Measurements from ENCODE around the gene TMEM186.
"Not testable (repeated sequence)": the region's sequence is repeated elsewhere in the genome, so short reads cannot be mapped to it uniquely, and the experiment has no call there.

The TMEM186 gene, protein sequence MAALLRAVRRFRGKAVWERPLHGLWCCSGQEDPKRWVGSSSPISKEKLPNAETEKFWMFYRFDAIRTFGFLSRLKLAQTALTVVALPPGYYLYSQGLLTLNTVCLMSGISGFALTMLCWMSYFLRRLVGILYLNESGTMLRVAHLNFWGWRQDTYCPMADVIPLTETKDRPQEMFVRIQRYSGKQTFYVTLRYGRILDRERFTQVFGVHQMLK

DNA sequence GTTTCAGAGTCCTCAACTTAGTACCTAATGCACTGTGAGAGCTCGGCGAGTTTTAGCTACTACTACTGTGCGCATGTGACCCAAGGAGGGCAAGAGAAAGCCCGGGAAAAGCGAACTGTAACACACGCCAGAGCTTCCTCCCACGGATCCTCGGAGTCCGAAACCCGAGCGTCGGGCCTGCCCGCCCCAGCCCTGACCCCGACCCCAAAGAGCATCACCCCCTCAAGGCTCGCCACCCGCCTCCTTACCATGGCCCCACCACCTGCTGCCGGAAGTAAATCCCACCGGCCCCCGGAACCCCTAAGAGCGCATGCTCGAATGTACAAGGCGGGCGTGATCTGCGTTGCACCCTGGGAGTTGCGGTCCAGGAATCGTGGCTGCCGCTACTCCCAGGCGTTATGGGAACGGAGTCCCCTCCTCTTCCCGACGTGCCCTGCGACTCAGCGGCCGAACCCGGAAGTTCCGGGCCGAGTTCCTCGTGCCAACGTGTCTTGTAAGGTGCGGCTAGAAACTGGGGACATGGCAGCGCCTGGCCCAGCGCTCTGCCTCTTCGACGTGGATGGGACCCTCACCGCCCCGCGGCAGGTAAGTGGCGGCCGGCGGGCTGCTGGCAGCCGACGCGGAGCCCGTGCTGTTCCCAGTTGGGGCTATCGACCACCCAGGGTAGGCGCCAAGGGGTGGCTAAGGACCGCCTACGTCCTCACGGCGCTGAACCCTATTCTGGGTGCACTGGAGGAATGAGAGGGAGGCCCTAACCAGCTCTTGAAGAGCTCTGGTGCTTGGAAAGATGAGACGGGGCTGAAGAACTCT, at the start of gene TMEM186, which contains the start of gene PMM2:
TSS of gene TMEM186 (minus strand) at position 276 of the 810 bp plus-strand sequence. CDS start at position 251, 25 bp downstream.
TSS of gene PMM2 (plus strand) at position 476 of the 810 bp plus-strand sequence. CDS start at position 520, 44 bp downstream.
- peak; percentile 92 for DNase-seq (ENCODE audit: low read depth)

DNA sequence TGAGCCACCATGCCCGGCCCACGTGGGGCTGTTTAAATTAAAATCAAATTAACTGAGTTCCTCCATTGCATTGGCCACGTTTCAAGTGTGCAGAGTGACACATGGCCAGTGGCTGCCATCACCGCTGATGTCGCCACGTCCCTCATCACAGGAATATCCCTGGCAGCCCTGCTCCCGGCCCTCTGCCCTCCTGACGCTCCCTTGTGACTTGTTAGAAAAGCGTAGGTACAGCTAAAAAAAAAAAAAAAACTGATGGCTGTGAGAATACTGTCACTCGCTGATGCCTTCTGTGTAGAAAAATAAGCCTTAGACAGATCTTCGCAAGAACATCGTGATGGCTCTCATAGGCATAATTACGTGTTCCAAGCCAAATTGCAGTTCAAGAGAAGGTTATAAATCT, 49.7 kb upstream of the TMEM186 start:
- no peak for DNase-seq (ENCODE audit: low read depth)

DNA sequence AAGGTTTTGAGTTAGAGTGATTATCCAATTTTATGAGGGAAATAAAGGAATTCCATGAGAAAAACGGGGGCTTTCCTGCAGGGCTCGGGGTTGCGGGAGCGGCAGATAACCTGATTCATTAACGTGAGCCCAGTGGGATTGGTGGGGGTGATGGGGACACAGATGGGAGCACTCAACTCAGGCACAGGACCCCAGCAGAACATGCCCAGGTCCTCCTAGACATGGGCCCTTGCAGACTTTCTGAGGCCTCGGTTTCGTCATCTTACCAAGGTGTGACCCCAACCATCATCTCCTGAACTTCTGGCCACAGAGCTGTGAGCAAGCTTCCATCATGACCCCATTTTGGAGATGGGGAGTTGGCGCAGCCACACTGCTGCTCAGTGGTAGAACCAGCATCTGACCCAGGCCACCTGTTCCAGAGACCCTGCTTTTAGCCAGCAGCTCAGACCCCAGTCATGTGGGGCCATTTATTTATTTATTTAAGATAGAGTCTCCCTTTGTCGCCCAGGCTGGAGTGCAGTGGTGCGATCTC, 49.0 kb upstream of the TMEM186 start:
- no peak for DNase-seq (ENCODE audit: low read depth)

DNA sequence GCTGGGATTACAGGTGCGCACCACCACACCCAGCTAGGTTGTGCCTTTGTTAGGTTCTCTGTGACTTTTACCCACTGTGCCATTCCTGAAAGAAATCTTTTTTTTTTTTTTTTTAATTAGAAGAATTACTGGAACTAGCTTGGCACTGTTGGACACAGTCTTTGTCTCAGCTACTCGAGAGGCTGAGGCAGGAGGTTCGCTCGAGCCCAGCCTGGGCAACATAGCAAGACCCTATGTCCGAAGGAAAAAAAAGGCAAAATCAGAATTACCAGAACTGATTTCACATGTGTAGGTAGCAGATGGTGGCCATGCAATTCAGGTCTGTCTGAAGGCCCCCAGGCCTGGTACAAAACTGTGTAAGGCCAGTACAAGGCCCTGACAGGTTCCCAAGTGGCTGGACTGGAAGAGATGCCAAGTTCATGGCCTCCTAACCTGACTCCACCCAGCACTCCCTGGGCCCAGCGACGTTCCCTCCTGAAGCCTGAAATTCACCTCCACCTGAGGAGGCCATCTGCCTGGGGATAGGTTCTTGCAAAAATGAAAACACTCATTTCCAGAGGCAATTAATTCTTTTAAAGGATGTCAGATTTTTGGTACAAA, 48.4 kb upstream of the TMEM186 start:
- no peak for DNase-seq (ENCODE audit: low read depth)

DNA sequence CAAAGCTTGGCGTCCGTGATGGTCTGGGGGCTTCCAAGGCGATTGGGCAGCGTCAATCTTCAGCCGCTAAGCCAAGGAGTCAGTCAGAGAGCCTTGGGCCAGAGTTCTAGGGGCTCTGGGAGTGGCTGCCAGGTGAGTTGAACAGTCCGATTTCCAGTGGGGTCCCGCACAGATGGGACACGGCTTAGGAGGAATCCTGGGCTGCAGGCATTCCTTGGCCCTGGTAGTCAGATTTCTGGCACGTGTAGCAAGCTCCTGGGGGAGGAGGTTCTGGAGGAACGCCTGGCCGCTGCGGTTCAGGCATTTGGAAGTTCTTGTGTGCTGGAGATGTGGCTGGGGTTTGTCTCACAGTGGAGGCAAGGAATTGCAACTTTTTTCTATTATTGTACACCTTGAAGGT, 45.9 kb upstream of the TMEM186 start:
- not testable (repeated sequence) for DNase-seq (ENCODE audit: low read depth)

DNA sequence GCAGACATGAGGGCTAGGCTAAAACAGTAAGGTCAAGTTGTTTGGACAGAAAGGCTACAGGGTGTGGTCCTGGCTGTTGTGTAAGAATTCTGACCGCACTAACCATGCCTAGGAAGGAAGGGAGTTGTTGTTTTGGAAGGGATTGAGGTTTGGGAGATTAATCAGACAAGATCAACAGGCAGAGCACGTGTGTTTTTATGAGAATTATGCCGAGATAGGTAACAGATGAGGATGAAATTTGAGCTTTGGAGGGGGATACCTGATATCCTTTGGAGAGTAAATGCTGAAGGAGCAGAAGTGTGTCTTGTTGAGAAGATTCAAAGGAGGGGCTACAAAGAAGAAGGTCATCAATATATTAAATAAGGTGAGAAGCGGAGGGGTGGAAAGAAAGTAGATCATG, 44.6 kb upstream of the TMEM186 start:
- not testable (repeated sequence) for DNase-seq (ENCODE audit: low read depth)

DNA sequence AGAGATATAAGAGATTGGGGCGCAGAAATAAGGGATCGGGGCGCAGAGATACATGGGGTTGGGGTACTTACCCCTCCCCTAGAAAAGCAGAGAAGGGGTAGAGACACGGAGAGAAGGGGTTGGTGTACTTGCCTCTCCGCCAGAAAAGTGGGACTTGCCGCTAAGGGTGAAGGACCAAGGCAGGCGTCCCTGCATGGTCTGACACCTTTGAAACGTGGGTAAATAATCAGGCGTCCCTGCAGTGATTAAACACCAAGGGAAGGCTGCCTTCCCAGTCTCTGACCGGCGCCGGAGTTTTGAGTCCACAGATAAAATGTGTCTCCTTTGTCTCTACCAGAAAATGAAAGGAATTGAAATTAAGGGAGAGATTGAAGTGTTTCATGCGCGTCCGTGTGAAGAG, 40.2 kb upstream of the TMEM186 start:
- not testable (repeated sequence) for DNase-seq (ENCODE audit: low read depth)

DNA sequence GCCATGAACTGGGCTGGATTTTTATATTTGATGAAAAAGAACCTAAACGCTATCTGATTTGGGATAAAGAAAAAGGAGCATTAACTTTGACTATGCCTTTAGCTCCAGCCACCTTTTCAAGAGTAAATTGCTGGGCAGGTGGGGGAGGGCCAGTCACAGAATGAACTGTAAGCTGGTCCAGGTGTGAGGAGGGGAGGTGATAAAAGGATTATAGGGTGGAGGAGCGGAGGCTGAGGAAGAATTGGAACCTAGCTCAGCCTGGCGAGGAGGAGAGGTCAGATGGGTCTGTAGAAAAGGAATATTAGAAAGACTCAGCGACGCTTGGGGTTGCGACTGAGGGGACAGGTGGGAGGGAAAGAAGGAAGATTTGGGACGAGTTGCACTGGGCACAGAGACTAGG, 39.4 kb upstream of the TMEM186 start:
- DNase-seq (ENCODE audit: low read depth): not testable (repeated sequence)

DNA sequence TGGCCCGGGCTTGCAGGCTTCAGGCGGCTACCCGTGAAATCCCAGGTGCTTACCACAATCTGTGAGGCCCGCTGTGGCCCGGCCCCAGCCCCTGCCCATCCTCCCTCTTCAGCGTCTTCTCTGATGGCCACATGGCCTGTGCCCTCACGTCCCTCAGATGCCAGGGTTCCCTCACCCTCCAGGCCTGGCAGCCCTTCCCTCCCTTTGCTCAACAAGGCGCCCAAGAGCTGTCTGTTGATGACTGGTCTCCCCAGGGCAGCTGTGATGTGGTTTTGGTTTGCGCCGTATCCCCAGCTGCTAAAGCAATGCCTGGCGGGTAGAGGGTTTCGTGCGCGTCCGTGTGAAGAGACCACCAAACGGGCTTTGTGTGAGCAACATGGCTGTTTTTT, 35.3 kb upstream of the TMEM186 start:
- no peak for DNase-seq (ENCODE audit: low read depth)

DNA sequence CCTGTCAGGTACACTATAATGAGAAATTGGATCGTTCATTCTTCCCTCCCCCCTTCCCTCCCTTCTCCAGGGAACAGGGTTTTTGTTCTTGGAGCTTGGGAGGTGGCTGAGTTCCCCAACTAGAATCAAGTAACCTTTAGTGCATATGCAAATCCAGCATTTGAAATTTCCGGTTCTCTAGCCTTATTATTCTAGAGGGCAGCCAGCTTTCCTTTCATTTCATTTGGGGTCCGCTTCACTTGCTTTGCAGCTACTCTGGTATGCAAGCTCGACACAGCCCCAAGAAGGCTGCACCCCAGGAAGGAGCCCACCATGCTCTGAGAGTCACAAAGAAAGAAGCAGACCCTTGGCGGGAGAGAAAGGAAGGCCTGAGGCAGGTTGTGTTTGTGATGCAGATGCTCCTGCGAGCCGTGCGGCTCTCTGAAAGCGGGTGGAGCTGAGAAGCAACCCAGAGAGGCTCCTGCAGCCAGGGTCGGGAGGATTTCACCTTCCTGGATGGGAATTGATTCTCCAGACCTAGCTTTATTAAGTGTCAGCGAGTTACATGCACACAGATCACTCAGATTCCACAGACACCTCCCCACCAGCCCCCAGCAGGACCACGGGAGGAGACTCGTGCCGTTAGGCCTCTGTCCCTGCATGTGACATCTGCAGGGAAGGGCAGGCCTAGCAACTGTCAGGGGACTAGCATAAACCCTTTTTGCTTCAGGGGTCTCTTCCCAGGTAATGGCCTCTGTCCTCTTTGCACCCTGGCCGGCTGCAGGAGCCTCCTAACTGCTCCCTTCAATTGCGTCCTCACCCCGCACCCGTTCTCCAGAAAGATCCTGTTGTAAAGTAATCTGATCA, 34.7 kb upstream of the TMEM186 start:
- DNase-seq (ENCODE audit: low read depth): no peak

DNA sequence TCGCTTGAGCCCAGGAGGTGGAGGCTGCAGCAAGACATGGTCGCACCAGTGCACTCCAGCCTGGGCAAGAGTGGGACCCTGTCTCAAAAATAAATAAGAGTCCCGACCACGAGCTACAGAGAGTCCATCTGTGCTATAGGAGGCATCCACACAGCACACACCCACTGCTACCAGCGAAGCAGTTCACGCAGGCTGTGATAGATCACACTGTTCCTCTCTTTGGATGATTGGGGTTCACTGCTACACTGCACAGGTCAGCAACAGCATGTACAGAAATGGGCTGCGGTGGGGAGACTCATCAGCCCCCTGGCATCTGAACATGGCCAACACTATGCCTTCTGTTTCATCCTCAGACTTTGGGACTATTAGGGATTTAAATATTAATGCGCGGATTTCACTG, 34.0 kb upstream of the TMEM186 start:
- no peak for DNase-seq (ENCODE audit: low read depth)

DNA sequence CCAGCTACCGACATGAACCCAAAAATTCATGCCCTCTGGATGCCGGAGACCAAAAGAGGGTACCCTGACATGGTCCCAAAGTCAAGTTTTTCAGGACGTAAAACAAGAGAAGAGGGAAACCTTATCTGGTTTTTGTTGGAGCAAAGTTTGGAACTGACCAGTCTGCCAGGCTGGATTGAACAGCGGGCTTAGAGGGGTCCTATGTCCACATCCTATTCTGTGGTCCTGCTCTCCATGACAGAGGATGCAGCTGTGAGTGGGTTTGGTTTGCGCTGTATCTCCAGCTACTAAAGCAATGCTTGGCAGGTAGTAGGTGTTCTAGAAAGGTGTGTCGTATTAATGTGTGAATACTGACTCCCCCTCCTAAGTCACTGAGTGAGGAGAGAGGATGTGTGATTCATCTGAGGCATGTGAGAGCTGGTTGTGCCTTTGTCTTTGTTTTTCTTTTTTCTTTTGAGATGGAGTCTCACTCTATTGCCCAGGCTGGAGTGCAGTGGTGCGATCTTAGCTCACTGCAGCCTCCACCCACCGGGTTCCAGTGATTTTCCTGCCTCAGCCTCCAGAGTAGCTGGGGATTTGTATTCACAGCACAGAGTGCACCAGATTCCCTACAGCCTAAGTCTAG, 31.2 kb upstream of the TMEM186 start:
- no peak for DNase-seq (ENCODE audit: low read depth)

DNA sequence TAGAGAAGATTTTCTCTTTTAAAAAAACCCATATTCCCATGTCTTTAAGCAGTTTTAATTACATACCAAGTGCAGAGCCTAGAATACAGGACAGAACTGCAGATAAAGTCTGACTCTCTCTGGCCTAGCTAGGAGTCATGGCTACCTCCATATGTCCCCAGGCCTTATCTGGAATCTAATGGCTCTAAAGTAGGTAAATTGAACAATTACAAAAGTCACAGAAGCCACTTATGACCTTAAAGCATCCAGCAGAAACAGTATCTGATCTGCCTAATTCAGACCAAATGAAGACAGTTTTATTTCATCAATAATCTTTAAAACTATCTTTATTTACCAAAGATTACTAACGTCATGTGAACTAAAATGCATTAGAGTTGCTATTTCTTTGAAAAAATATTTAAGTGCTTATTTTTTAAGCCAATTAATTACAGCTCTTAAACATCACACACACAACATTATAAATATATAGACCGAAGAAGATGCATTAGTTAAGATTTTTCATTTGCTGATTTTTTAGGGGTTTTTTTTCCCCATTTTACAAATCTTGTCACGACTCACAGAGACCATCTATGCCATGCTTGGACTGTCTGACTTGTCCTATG, 28.9 kb upstream of the TMEM186 start:
- DNase-seq (ENCODE audit: low read depth): no peak

DNA sequence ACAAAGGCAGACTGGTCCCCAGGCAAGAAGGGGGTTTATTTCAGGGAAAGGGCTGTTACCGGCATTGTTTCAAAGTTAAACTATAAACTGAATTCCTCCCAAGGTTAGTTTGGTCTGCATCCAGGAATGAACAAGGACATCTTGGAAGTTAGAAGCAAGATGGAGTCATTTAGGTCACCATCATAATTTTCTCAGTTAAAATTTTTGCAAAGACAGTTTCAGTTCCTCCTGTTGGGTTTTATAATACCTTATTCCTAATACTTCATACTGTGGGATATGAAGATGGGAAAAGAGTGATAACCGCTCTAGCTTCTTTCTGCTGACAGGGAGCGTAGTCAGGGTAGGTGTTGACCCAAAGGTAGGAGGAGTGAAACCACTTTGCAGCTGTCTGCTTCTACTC, 25.0 kb upstream of the TMEM186 start:
- no peak for DNase-seq (ENCODE audit: low read depth)

DNA sequence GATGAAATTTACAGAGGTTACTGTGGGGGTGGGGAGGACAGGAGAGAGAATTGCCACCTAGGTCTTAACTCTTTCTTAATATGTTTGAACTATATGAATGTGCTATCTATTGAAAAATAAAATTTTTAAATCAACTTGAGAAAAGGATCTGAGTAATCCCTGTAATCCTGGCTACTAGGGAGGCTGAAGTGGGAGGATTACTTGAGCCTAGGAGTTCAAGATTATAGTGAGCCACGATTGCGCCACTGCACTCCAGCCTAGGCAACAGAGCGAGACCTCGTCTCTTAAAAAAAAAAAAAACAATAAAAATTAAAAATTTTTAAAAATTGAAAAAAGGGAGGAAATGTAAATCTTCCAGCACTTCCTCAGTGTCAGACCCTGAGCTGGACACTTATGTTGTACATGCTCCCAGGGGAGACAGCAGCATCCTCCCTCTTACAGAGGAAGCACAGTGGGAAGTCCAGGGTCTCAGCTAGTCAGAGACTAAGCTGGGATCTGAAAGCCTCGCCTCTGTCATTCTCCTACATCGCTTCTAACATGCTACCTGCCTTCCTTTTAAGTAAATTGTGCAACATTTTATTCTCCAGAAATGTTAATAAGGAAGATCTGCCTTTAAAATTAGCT, 22.1 kb upstream of the TMEM186 start:
- DNase-seq (ENCODE audit: low read depth): no peak

DNA sequence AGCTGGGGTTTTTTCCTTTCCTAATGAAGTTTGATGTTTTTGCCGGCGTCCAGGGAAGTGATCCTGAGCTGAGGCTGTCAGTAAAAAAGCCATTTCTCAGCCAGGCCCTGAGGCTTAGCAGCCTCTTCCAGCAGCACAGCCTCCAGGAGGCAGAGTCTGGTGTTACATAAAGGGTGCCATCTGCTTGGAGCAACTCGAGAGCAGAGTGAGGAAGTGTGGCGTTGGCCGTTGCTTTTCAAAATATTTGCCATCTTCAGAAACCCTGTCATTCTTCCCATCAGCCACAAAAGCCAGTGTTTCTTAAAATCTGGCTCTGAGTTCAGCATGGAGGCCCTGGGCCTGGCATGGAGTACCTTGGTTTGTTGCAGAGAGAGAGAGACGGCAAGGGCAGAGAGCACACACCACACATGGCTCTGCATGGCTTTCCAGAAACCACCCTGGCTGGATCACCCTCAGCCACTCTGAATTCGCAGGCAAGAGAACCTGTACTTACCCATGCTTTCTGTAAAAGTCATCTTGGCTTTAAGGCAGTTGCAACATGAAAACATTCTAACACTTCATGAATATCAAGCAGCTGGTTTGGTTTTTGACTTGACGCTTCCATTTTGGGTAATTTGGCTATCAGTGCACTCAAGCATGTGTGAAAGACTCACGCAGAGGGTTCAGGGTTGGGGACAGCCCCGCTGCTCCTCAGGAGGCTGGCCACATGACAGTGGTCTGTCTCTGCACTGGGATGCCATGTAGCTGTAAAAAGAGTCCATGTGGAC, 21.2 kb upstream of the TMEM186 start:
- no peak for DNase-seq (ENCODE audit: low read depth)

DNA sequence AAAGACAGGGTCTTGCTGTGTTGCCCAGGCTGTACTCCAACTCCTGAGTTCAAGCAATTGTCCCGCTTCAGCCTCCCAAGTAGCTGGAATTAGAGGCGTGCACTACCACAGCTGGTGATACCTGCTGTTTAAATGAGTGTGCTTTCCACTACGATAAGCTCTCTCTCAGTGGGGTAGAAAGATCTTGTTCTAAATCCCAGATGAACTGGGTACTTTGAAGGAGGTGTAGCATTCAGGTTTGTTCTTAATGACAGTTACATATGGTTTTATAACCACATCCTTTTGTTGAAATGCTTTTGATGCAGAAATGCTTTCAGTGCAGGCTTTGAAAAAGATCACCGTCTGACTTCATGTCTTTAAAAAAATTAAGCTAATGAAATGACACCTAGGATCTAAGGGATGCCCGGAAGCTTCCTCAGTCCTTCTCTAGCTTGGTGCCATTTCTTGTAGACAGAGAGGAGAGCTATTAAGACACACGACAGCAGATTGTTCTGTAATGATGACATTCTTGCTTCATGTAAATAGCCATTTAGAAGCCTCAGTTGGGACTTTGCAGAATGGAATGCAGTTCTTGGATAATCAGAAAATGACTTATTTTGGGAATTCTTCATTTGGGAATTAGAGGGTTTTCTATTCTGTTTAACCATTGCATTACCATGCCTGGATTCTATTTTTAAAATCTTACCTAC, 19.7 kb upstream of the TMEM186 start:
- DNase-seq (ENCODE audit: low read depth): no peak

DNA sequence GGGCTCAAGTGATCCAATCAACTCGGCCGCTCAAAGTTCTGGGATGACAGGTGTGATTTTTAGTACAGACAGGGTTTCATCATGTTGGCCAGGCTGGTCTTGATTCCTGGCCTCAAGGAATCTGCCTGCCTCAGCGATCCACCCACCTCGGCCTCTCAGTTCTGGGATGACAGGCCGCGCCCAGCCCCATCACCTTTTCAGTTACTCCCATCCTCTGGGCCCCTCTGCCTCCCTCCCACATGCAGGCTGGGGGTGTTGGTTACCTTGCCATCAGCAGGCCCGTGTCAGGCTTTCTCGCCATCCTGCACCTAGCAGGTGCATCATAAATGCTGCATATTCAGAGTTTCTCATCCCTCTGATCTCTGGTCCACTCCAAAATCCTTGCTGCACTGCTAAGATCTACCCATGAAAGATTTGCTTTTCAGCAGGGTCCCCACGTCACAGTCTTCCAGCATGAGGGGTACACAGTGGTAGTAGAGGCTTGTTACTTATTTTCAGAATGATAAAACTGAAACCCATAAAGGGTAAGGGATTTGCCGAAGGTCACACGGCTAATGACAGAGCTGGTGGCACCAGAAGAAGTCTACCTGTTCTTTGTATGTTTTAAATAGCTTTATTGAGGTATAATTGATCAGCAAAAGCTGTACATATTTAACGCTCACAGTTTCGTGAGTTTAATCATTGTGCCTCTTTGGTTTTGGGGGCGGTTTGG, 16.8 kb upstream of the TMEM186 start:
- no peak for DNase-seq (ENCODE audit: low read depth)

Data from fibroblast of the conjunctiva (primary cell).